OCI-M1 (cell line): Measurements from ENCODE around the gene GMEB2.
"Not testable (repeated sequence)": the region's sequence is repeated elsewhere in the genome, so short reads cannot be mapped to it uniquely, and the experiment has no call there.

Source experiments
- DNase-seq: peaks from one replicate; lab custom pipeline; 2025; lab: John Stamatoyannopoulos, UW

GMEB2 gene

DNA sequence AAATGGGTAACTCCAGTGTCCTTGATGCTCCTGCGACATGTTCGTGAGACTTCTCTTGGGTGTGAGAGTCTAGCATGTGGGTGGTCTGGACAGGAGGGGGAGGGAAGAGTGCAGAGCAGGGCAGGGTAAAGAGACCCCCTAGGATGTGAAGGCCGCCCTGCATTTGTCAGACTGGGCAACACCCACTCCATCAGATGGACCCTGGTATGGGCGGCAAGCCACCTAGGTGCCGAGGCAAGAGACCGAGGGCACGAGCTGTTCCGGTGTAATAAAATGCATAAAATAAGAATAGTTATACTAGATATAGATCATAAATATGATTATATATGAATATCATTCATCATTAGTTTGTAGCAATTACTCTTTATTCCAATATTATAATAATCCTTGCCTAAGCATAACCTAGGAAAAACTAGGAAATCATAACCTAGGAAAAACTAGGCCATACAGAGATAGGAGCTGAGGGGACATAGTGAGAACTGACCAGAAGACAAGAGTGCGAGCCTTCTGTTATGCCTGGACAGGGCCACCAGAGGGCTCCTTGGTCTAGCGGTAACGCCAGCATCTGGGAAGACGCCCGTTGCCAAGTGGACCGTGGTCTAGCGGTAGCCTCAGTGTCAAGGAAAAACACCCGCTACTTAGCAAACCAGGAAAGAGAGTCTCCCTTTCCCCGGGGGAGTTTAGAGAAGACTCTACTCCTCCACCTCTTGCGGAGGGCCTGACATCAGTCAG, 12.9 kb downstream of the GMEB2 start:
- not testable (repeated sequence) for DNase-seq

- DNase-seq = no peak
Measured at GRCh38 chr20:63612276-63612931, 14.5 kb downstream of the GMEB2 start.

GRCh38 chr20:63611646-63612045, 15.3 kb downstream of the GMEB2 start:
- no peak for DNase-seq

- DNase-seq = no peak
Measured at GRCh38 chr20:63610581-63611435, 16.1 kb downstream of the GMEB2 start.

- DNase-seq = no peak
Measured at GRCh38 chr20:63606686-63607085, 20.2 kb downstream of the GMEB2 start.

- DNase-seq = no peak
Measured at GRCh38 chr20:63602321-63602720, 24.6 kb downstream of the GMEB2 start.

- not testable (repeated sequence) for DNase-seq
Measured at GRCh38 chr20:63601679-63602078, 25.2 kb downstream of the GMEB2 start.

GRCh38 chr20:63599396-63600050, 27.4 kb downstream of the GMEB2 start:
- no peak for DNase-seq

- DNase-seq = no peak
Measured at GRCh38 chr20:63598479-63599395, 28.2 kb downstream of the GMEB2 start.

DNA sequence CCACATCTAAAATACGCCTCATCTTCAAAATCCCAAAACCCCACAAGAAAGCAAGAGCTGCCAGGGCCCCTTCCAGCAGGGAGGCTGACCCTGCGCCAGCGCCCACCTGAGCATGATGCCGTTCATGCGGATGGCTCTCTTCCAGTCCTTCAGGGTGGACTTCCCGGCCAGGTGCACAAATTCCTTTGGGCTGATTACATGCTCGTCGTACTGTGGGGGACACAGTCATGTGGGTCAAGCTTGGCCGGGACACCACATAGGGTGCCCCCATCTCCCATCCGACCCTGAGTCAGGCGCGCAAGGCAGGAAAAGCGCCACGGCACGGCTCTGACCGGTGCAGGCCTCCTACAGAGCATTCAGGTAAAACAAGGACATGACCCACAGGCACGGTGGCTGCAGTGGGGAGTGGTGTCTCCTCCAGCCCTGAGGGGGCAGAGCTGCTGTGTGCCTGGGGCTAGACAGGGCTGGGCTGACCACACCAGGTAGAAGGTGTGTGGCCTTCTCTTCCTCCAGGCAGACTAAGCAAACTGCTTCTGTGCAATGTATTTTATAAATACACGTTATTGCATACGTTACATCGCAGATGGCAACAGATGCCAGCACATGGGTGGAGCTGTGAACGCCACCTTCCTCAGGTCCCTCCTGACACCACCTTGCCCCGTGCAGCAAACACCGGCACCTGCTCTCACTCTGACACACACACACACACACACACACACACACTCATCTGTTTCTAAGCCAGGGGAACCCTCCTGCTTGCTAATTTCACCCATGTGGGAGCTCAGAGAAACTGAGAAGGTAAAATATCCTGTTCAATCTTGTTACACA, 29.0 kb downstream of the GMEB2 start:
- no peak for DNase-seq

DNA sequence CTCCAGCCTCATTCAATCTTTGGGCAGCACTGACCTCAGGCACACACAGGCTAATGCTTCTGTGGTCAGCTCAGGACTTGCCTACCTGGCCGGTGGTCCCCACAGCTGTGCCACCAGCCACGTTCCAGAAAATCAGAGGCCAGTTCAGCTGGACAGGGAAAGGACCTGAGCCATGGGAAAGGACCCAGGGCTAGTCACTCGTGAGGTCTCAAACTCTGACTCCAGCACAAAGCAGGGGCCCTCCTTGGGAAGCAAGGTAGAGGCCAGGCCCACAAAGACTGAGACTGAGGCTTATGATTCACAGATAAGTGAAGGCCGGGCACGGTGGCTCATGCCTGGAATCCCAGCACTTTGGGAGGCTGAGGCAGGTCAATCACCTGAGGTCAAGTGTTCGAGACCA, 30.5 kb downstream of the GMEB2 start:
- no peak for DNase-seq

DNA sequence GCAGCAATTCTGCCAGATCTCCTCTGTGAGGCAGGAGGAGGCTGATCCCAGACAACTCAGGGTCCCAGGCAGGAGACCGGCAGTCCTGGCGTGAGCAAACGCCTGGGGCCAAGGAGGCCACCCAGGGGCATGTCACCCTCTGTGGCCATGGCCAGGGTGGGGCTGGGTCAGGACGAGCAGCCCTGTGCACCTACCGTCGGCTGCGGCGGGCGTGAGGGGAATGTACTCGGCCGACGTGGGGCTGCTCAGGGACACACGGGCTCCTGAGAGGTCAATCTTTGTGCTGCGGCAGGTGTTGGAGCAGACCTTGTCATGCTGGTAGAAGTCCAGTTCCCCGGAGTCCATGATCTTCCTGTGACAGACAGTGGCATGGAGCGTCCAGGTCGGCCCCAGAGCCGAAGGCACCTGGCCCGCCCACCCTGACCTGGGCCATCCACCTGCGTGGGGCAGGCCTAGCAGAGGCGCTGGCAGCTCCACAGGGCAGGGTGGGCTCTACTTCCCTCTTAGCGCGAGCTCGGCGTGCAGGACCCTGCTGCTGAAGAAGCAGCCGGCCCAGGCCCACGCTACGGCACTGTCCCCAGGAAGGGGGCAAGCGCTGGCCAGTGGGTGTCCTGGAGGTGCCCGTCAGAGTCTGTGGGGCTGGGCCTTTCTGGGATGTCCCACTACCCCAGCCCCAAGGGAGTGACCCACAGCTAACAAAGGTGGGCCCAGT, 31.3 kb downstream of the GMEB2 start:
- DNase-seq = no peak

DNA sequence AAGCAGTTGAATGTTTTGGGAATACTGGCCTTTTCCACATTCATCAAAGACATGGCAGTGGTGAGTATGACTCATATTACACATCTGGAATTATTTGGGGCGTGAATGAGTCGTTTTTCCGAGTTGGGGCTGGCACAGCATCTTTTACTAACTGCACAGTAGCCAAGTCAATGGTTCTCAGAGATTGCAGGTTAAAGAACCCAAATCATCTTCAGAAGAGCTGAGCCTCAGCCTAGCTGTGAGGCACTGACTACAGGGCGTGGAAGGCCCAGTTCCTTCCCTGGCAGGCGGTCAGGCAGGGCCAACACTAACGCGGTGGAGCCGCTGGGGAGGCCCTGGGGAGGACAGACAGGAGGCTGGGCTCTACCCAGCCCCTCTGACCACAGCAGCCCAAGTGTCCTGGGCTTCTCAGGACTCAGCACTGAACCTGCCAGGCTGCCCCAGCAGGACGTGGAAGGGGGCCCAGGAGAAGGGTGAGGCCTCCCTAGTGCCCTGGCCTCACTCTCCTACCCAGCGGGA, 32.8 kb downstream of the GMEB2 start:
- no peak for DNase-seq

DNA sequence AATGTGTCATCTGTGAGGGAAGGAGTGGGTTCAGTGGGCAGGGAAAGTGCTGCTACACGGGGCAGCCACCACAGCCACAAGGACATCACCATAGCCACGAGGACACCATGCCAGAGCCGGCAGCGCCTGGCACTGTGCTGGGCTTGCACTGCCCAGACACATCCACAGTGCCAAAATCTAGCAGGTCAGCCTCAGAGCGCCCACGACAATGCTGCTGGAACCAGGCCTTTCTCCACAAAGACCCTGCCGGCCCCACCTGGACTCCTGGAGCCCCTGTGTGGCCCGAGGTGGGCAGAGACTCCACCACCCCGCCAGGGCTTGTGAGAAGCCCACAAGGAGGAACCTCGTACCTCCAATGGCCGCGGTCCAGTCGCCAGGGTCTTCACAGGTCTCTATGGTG, 34.2 kb downstream of the GMEB2 start:
- no peak for DNase-seq

GRCh38 chr20:63591786-63592355, 35.0 kb downstream of the GMEB2 start:
- no peak for DNase-seq

GRCh38 chr20:63591147-63591533, 35.8 kb downstream of the GMEB2 start:
- no peak for DNase-seq

- DNase-seq = no peak
Measured at GRCh38 chr20:63590218-63591146, 36.4 kb downstream of the GMEB2 start.
